GM21423 (cell line): ENCODE data around the gene C19orf25.

Experiments
- ATAC-seq: cut with Tn5 transposase; IDR thresholded peaks from one replicate; pipeline ENCODE4 v1.9.1; 2021; ENCODE audit warnings: mild to moderate bottlenecking, moderate library complexity; ENCODE audit not compliant: unreplicated experiment

The C19orf25 gene

DNA sequence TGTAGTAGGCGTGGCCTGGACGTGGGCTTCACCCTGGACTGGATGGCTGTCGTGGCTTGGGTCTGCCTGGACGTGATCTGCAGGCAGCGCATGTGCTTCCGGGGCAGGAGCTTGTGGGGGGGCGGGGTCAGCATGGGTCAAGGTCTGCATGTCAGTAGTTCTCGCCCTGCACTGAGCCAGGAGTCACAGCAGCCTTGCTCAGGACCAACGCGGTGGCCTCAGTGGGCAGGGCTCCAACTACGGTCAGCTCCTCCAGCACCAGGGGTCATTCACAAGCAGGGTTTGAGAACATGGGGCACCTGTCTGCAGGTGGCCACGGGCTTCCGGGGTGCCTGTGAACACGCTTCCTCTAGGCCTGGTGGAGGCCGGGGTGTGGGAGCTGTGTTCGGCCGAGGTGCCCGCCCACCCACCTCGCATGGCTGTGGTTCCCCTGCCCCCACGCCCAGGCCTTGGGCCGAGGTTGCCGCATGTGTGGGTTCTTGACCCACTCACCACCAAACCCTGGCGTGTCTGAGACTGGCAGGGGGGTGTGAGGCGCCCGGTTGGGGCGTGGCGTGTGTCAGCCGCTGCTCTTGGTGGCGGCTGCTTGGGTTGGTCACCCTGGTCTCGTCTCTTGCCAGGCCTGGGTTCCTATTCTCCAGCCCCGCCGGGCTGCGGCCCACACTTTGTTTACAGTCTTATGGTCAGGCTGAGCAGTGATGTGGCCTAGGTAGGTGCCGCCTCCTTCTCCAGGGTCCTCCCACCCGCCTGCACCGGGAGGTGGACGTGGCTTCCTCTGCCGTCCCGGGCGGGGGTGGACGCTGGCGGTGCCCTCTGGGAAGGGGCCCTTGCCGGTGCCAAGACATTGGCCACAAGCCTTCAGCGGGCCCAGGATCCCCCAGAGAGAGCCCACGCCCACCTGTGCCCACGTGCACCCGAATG is 45.6 kb downstream of the C19orf25 start:
- ATAC-seq = no peak

DNA sequence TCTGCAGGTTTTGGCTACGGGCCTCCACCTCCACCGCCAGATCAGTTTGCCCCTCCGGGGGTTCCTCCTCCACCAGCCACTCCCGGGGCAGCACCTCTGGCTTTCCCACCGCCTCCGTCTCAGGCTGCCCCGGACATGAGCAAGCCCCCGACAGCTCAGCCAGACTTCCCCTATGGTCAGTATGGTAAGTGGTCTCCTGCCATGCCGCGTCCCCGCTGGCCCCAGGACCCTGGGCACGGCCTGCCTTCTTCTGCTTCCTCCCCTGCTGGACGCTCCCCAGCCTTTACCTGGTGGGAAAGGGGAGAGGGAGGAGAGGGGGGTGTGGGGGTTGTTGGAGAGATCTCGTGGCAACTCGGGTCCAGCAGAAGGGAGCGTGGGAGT is 46.5 kb downstream of the C19orf25 start:
- ATAC-seq = no peak

DNA sequence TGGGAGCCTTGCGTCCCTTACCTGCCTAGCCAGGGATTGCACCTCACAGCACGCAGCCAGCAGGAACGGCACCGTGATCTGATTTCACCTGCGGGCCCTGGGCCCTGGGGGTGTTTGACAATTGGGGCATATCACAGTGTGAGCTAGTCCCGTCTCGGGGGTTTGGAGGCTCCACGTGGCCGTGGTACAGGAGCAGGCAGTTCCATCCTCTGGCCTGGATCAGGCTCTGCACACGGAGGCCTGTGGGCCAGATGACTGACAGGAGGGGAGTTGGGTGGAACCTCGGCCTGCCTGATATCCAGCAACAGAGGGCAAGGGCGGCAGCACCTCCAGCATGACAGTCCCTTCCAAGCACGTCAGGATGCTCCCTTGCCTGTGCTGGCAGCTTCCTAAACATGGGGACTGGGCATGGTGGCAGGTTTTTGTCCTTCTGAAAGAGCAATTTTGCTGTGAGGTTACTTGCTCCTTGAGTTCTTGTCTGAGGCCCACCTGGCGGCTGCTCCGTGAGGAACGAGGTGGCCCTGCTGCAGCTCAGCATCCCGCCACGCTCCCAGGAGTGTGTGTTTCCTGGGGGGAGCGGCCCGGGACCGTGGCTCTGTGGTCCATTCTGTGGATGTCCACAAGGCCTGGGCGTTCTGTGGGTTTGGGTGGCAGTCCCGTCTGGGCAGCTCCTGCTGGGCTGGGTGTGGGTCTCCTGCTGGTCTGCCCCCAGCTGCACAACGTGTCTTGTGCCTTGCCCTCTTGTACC is 47.1 kb downstream of the C19orf25 start:
- ATAC-seq = no peak

DNA sequence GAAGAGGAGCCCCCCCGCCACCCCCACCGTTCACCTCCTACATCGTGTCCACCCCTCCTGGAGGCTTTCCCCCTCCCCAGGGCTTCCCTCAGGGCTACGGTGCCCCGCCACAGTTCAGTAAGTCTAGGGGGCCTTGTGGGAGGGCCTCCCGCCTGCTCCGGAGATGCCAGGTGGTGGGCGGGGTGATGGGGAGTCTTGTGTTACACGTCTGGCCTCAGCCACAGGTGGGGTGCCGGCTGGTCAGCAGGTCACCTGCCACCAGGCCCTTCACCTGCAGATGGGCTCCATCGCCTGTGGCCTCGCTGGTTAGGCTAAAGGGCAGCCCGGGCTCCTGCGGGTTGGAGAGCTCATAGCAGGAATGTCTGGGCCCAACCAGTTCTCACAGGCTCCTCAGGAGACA is 48.8 kb downstream of the C19orf25 start:
- ATAC-seq = no peak

DNA sequence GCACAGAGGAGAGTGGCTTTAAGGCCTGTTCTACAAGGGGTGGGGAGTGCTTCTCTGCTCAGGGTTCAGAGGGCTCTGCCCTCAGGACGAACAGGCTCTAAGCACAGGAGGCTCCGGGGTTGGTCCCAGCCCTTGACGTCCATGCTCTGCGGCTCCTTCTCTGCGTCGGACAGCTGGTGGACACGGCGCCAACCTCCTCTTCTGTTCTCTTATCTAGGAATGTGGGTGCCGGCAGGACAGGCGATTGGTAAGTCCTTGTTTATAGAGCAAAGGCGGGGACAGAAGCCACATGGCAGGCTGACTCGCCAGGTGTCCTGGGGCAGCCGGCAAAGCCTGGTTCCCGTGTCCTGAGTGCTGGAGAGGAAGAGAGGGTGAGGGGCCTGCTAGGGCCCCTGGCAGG is 49.3 kb downstream of the C19orf25 start:
- ATAC-seq = no peak

DNA sequence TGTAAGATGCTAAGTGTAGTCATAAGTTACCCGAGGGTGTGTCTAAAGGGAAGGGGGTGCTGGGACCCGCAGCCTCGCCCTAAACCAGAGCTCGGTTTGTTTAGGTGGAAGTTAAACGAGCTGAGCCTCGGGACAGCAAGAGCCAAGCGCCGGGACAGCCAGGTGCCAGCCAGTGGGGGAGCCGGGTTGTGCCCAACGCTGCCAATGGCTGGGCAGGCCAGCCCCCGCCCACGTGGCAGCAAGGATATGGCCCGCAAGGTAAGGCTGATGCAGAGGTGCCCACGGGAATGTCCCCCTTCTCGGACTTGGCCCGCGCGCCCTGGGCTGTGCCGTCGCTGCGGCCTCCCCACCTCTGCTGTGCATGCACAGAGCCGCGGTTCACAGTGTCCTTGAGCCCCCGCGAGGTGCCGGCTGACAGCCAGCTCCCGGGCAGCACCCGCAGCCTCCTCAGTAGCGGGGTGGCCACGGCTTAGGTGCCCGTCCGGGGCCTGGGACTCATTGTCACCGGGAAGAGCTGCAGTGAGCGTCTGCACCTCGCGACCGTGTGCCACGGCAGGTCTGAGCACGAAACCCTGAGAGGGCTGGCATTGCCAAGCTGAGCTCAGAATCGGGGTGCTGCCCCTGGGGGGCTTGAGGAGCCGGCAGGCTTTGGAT is 50.1 kb downstream of the C19orf25 start:
- ATAC-seq = no peak

DNA sequence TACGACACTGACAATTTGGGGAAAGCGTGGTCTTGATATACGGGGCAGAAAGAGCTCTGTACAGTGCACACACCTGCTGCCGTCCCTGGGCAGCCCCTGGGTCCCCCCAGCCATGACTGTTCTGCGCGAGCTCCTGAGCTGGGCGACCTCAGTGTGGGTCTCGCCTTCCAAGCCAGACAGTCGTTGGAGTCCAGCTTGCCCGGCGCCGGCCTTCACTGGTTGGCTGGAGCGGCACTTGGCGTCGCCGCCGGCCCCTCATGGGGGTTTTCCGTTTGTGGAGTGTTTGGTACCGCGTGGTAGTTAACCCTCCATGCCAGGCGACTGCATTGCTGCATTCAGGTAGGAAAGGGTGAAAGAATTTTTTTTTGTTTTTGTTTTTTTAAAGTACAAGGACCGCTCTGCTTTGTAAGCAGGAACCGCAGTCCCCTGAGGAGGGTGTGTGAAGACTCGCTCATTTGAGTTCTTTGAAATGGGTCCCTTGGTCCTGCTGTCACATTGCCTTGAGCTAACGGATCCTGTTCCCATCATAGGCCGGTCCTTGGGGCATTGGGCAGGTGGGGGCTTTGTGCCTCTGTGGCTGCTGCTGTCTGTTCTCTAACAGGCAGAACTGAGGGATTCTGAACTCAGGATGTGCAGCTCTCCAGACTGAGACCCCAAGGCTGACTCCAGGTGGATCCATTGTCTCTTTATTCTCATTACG is 51.6 kb downstream of the C19orf25 start:
- ATAC-seq = no peak

DNA sequence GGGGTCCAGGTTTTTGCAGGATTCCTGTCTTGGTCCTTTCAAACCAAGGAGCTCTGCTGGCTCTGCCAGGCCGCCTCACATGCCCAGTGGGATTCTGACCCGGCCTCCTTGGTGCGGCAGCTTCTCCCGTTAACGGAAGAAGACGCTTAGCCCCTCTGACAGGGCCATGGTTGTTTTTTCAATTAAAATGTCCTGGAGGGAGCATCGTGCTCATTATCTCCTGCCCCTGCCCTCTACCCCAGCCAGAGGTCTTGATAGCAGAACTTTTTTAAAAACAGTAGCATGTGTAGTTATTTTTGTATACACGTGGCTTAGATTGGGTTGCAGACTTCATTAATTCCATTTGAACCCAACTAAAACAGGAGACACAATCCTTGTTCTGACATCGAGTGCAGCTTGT is 52.3 kb downstream of the C19orf25 start:
- no peak for ATAC-seq

DNA sequence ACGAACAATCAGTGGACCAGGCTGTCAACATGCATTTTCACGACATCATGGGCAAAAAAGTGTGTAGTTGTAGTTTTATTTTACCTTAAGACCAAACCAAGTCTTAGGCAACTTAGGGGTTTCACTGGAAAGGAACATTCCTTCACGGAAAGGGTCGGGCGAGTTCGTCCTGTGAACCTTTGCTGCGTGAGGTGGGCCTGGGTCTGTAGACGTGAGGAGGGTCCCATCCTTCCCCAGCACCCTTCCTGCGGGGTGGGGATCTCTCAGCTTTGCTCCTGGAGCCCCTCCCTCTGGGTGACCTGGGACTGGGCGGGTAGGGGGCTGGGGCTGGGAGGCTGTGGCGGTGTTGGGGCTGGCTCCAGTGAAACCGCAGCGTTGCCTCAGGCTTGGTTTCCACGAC is 53.1 kb downstream of the C19orf25 start:
- no peak for ATAC-seq

DNA sequence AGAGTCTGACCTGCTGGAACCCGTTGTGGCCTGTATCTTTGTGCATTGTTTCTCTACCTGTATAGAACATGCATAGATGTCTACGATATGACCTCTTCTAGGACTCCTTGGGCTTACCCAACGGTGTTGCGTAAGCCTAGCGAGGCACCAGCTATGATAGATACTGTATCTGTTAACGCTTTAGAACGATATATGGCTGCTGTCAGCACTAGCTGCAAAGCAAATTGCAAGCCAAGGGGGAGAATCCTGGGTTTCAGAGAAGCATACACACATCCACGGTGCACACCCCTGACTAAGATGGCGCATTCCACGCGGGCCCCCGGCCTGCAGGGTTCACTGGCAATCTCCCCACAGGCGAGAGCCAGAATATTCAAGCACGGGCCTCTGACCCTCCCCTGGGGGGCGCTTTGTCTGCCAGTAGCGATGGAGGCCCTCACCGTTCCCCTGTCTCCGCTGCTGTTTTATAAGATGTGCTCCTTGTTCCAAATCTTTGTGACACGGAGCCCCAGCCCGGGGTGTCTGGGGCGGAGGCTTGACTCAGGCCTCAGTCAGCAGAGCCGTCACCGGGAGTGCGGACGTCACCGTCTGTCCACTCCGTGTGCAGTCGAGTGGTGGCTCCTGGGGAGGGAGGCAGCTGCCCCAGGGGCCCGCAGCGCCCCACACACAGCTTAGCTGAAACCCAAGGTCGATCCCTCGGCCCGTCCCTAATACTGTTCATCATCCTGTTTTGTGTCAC is 53.7 kb downstream of the C19orf25 start:
- no peak for ATAC-seq

DNA sequence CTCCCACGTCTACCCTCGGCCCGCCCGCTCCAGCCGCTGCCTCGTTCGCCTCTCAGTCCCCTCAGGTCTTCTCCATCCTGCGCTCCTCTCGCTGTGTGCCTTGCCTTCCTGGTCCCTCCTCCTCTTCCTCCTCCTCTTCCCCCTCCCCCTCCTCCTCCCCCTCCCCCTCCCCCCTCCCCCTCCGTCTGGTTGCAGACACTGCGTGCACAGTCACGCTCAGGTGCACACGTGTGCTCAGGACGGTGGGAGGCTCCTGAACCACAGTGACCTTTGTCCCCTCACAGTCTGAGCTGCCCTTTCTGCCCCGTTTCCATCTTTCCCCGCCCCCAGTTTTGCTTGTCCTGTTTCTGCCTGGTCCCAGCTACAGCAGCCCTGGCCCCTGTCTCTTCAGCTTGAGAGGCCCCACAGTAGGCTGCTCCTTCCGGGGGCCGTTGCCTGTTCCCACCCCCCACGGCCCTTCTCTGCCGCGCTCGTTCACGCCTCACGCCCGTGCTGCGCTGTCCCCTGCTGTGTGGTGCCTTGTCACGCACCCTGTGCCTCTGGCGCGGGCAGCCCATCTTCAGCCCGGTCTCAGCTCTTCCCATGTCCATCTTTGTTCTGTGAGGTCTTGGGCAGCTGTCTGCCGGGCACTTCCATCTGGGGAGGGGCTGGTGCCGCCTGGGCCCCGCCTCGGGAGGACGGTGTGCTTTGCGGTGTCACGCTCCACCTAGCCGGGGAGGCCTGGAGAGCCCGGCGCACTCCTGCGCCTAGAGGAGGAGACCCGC is 54.6 kb downstream of the C19orf25 start:
- no peak for ATAC-seq

DNA sequence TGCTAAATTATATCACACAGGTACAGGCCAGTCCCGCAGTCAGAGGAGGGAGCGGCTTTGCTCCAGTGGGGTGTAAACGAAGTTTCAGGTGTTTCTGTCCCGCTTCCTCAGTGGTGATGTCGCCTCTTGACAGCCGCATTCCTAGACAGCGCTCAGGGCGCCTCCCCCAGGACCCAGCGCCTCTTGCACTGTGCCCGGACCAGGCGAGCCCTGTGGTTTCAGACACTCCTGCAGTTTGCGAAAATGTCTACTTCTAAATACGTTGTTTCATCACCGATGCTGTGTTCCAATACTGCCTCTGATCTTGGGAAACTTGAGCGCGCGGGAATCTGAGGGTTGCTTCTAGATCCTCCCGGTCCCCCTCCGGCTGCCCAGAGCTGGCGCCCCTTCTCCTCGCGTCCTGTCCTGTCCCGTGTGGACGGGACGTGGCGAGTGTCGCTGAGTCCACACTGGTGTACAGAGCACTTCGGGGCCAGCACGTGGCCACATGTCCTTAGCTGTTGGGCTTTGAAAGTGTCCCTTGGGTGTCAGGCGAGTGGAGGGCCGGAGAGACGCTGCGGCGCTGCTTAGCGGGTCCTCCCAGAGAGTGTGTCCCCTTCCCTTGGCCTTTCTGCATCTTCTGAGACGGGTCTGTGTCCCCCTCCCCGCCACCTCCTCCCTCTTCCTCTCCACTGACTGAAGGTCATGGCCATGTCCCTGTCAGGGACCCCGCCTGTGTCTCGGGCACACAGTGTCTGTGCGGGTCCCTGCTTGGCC is 55.4 kb downstream of the C19orf25 start:
- ATAC-seq = no peak
